HK-2 (cell line): ENCODE data around the gene STX5.
"Not testable (repeated sequence)": the region's sequence is repeated elsewhere in the genome, so short reads cannot be mapped to it uniquely, and the experiment has no call there.

Experiments used
- DNase-seq: peaks from one replicate; pipeline ENCODE4 v3.0.0-alpha.2; 2018; ENCODE audit not compliant: unreplicated experiment

STX5 gene

DNA sequence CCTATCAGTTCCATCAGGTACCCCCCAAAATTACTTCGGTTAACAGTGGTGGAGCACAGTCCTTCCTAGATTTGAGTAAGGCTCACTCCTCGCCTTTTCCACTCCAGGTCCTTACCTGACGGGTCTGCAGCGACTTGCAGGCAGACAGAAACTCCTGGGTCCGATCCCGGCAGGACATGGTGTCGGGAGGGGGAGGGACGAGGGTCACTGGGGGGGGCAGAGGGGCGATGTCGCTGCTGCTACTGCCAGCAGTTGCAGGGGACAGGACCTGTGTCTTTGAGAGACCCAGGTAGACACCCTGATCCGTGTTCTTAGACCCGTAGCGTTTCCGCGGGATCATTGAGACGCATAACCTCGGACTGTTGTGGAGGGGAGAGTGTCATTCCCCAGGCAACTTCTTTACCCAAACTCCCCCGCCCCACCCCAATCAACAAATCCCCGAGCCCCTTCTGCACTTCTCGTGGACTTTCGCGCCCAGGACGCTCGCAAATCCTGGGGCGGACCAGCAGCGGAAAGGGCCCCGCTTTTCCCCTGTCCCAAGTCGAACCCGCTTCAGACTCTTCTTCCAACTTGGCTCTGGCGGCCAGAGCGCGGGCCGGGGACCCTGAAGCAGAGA is 839 bp downstream of the STX5 start:
- no peak for DNase-seq

DNA sequence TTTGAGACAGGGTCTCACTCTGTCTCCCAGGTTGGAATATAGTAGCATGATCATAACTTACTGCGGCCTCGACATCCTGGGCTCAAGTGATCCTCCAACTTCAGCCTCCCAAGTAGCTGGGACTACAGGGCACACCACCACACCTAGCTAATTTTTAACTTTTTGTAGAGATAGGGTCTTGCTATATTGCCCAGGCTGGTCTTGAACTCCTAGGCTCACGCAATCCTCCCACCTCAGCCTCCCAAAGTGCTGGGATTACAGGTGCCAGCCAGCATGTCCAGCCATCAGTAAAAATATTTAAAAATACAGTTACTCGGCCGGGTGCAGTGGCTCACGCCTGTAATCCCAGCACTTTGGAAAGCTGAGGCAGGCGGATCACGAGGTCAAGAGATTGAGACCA is 3.7 kb downstream of the STX5 start:
- DNase-seq, result not testable (repeated sequence)

DNA sequence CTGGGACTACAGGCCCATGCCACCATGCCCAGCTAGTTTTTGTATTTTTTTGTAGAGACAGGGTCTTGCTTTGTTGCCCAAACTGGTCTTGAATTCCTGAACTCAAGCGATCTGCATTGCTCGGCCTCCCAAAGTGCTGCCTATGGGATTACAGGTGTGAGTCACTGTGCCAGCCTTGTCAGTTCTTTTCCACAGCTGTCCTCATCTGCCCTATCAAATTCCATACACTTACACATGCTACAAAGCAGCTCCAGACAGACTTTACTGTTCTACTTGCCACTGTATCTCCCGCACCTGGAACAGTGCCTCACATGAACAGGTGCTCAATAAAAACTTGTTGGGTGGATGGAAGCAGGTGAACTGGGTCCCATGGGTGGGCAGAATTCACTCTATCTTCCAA is 8.2 kb downstream of the STX5 start:
- DNase-seq, result no peak

DNA sequence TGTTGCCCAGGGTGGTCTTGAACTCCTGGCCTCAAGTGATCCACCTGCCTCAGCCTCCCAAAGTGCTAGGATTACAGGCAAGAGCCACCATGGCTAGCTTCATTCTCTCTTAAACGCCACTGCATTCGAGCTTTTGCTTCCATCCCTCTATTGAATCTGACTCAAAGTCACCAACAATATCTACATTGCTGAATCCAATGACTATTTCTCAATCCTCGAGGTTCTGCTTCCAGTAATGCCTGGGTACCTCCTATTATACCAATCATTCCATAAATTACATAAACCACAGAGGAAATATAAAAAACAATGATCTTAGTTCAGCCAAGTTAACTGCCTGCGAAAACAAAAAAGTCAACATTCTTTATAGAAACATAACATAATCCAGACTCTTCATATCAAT is 14.7 kb downstream of the STX5 start:
- no peak for DNase-seq

DNA sequence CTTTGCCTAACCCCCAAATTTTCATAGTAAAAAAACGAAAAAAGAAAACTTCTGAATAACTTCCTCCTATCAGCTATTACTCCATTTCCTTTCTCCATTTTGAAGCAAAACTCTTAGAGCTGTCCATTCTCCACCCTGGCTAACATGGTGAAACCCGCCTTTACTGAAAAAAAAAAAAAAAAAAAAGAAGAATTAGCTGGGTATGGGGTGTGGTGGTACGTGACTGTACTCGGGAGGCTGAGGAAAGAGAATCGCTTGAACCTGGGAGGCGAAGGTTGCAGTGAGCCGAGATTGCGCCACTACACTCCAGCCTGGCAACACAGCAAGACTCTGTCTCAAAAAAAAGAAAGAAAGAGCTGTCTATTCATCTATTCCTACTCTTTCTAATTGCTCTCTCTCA is 15.3 kb downstream of the STX5 start:
- DNase-seq, result no peak

DNA sequence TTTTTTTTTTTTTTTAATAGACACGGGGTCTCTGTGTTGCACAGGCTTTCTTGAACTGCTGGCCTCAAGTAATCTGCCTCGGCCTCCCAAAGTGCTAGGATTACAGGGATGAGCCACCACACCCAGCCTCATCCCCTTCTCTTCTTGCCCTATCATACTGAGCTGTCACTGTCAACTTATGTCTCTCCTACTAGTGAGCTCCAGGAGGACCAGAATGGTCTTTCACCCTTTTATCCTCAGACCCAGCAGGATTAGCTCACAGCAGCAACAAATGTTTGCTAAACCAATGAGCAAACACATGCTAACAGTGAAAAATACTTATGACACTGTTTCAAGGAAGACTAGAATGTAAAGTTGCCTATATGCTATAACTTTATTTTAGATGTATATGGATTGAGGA is 20.2 kb downstream of the STX5 start:
- no peak for DNase-seq

DNA sequence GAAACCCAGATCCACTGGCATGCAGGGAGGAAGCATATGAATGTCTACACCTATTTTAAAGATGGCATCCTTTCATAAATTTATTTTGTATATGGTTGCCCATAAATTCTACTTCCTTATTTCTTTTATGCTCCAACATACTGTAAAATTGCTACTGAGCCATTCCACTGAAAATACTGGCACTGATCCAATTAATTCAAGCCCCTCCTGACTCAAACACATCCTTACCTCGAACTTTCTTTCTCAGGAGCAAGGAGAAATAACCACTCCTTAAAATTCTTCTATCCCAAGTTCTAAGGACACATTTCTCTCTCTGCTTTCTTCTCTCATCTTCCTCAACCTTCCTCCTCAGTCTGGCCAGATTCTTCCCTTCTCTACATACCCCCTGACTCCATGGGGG is 21.1 kb downstream of the STX5 start:
- no peak for DNase-seq

DNA sequence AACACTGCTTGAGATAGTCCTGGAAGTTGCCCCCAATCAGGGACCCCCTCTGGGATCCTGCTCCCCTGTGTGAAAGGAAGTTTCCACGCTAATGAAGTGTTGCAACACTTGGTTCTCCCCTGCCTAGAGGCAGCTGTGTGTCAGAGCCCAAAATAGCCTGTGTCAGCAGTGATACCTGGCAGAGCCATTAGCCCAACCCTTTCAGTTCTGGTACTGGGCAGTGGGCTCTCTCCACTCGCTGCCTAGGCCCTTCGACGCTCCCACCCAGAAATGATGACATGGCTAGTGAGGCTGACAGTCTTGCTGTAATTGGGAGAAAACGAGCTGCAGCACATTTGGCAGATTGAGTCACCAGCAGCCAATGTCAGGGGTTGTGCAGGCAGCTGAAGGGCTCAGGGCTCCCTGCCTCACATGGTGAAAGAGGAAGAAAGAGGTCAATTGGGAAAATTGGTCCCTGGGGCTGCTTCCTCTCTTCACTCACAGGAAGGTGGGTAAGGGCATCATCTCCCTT is 25.2 kb downstream of the STX5 start:
- DNase-seq, result no peak

DNA sequence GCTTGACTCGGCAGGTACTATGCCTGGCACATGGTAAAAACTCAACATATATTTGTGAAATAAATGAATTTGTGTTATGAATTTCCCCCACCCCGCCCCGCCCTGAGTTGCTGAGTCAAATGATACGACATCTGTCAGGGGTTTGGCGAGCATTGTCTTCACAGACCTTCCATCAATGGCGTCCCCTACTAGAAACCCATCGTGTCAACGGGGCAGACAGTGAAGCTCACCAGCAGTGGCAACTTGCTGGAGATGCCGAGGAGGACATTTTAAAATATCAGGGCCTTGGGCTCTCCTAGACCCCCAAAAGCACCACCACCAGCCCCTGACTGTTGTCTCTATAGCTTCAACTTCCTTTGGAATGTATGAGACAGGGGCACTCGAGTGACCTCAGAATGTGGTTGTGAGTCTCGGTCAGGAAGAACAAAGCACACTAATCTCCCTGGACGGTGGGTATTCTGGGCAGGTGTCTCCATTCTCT is 25.9 kb downstream of the STX5 start:
- DNase-seq, result peak; percentile 13

DNA sequence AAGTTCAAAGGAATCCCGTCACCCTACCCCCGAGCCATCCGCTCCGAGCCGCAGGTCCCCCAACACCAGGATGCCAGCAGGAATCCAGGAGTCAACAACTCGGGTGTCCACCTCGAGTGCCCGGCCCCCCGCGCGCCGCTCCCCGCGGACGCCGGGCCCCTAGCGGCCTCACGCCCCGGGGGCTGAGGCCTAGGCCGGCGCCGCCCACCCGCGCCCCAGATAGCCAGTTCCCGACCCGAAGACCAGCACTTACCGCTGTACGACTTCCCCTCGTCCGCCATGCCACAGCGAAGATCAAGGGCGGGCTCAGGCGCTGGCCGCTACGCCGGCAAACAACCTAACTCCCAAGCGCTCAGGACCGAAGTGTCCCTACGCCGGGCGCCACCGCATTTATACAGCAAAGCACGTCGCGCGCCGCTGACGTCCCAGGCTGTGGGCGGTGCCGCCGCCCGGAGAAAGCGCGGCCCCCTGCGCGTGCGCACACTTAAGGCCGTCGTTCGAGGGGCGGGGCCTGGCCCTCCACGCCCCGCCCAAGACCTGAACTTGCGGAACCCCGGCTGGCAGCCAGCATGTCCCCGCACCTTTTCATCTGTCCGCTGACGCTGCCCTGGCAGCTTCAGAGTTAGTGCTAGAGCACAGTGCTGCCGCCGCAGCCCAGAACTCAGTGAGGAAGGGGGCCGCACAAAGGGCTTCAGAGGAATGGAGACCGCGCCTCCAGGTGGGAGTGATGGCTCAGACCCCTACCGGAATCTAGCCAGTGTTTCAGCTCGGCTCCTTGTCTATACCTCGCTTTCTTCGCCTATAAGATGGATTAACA is 26.6 kb downstream of the STX5 start, which contains the start of gene NXF1:
Gene NXF1, minus strand, starts transcription at position 365 of the 817 bp plus-strand sequence. Its CDS starts 84 bp downstream, at position 281.
- peak; percentile 92 for DNase-seq

DNA sequence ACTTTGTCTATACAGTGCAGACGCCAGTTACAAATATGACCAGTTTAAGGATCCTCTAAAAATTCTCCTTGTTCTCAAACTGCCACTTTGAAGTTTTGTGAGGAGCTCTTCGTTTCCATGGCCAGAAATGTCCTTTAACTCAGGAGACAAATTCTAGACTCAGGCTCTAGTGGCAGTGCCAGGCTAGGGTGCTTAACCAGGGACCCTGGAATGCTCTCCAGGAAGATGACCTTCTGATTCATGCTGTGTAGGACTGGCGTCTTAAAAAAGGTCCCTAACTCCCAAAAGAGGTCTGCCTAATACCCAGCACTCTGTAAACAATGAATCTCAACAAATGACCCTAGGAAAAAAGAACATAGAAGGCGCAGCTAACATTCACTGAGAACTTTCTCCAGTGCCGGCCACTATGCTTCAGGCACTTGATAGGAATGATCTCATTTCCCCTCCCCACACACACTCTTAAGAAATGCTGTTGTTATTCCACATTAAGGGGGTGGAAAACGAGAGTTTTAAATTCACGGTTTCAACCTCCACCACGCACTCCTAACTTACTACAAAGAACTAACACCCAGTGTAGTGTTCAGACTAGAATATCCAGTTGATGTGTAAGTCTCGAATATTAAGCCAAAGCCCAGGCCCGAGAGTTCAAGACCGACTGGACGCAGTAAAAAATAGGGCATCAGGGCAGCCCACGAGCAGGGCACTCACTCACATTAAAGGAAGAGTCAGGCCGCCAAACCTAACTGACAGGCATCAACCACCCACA is 27.4 kb downstream of the STX5 start:
- DNase-seq, result peak; percentile 12

DNA sequence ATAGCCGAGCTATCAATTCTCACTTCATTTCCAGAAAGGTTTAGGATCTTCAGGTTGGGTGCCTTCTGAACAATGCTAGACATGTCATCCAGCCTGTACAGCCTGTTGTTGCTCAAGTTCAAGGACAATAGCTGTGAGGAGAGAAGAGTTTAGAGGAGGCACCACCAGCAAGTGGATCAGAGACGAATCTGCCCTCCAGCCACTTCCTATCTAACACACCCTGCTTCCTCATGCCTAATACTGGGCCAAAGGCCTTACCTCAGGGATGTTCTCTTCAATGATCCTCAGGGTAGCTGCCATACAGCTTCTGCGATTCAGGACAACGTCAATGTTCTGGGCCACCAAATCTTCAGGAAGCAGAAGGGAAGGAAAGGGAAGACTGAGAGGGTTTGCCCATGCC is 30.8 kb downstream of the STX5 start:
- DNase-seq, result no peak

DNA sequence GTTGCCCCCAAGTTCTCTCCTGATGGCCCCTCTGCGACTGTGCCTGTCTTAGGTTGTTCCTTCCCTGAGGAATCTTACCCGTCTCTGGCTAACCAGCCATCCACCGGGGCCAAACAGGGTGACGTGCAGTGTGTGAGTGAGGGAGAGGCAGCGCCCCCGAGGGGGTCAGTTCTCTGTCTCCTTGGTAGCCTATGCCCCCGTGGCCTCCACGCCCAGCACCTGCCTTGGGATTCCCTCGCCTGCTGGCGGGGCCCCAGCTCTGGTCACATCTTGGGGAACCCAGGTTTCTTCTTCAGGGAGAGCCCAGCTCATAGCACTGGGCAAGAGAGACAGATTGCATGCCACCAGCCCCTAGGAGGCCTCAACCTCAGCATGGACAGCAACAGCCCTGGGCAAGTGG is 32.4 kb downstream of the STX5 start:
- DNase-seq, result no peak

DNA sequence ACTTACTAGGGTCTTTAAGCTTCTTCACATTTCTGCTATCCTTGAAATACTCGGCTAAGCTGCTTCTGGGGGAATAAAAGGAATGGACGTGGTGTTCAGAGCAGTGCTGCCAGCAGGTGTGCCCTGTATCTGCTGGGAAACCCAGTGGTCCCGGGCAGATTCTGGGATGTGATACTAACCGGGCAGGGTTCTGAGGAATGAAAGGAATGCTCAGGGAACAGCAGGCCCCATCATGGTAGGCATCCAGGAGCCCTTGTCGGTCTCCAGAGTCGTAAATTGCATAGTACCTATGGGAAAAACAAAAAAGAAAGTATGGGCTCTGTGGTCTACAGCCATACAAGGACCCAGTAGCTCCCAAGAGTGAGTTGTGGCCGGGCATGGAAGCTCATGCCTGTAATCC is 35.6 kb downstream of the STX5 start:
- no peak for DNase-seq

DNA sequence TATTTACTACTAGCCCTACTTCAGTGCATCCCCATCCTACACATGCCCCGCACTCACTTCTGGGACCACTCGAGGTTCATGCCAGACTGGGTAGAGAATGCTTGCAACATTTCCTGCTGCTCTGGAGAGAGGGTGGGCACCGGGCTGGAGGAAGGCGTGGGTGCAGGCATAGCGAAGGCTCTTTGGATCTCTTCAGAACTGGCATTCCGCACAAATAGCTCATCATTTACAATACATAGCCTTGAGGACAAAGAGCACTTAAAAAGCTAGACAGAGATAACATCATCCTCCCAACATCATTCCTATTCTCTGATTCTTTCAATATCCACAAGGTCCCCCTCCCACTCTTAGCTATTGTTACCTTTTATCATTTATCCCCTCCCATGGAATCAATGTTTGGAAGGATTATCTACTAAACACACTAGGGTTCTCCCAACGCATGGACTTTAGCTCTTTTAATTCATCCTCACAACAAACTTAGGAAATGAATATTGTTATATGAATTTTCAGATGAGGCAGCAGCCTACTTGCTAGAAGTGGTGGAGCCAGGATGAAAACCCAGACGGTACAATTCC is 37.6 kb downstream of the STX5 start:
- no peak for DNase-seq

DNA sequence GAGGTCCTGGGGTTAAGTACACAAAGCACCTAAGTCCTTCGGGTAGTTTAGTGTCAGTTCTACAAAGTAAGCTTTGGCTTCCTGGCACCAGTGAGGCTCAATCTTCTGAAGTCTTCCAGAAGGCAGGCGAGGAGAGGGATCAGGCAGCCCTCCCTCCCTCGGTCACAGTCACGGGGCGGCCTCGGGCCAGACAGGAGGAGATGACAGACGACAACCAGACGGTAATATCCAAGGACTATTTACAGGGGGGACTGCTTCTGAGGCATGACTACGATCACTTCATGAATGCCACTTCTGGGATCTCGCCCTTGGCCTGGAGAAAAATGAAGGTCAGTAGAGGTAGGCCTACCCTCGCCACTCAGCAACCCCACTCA is 39.7 kb downstream of the STX5 start:
- DNase-seq, result no peak

DNA sequence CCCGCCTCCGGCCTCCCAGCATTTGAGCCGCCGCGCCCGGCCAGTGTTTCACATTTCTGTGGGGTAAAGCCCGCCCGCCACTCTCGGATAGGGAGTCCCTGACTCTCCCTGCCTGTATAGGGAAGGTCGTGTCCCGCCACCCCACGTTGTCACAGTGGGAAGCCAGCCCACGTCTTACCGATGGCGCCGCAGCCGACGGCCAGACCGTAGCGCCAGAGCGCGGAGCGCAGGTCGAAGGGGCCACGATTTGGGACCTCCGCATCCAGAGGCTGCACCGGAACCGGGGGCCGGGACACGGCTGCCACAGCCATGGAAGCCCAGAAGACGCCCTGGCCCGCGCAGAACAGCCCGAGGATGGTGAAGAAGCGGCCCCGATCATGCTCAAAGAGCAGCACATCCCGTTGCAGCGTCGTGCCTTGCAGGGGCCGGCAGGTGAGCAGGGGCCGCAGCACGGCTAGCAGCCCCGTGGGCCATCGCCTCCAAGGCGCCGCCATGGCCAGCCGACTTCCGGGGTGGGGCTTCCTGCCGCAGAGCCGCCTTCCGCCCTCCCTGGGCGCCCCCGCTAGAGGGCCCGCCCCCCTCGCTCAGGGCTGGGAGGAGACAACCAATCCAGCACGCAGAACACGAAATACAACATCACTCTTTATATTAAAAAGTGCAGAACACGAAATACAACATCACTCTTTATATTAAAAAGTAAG is 40.2 kb downstream of the STX5 start, which contains the start of gene TMEM223:
Gene TMEM223, minus strand, starts transcription at position 506 of the 701 bp plus-strand sequence. Its CDS starts 12 bp downstream, at position 494.
- peak; percentile 80 for DNase-seq

DNA sequence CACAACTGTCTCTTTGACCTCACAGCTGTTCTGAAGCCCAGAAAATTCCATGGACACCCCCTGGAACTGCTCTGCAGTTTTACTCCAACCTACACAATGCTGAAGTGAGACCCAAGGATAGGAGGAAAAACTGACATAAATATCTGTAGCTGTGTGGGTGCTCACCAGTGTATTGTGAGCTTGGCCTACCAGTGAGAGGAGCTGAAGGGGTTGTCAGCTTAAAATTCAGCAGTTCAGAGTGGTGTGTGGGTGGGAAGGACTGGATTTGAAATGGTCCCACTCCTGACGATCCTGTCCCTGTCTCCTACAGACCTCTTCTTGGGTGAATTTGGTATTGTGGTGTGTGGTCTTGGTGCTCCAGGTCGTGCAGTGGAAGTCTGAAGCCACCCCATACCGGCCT is 42.3 kb downstream of the STX5 start:
- DNase-seq, result no peak

DNA sequence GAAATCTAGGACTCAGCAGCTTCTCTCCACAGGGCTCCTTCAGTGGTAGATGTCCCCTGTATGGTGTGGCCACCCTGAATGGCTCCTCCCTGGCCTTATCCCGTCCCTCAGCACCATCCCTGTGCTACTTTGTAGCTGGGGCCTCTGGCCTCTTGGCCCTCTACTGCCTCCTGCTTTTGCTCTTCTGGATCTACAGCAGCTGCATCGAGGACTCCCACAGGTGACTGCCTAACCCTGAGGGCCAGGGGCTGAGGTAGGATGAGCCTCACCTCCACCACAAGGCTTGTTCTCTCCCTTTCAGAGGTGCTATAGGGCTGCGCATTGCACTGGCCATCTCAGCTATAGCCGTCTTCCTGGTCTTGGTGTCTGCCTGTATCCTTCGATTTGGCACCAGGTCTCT is 42.9 kb downstream of the STX5 start:
- DNase-seq, result no peak

DNA sequence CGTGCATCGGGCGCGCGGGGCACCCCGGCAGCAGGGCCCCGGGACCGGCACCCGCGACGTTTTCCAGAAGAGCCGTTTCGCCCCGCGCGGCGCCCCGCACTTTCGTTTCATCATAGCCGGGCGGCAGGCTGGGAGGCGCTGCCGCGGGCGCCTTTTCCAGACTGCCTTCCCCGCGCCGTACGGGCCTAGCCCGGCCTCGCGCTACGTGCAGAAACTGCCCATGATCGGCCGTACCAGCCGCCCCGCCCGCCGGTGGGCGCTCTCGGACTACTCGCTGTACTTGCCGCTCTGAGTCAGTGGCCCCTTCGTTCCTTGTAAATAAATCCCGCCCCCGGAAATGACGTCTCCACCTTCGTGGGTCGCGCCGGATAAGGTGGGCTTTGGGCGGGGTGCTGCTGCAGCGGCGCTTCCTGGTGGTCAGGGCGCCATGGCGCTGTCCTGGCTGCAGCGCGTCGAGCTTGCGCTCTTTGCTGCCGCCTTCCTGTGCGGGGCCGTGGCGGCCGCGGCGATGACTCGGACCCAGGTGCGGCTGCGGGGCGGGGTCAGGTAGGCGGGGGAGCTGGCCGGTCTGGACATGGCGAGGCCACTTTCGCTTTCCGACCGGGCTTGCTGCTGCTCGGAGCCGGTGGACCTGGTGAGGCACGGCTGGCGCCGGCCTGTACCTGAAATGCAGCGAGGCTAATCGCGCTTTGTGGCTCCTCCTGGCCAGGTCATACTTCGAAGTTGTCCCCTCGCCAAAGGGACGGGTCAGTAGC is 44.7 kb downstream of the STX5 start, which contains the start of gene TMEM179B:
Gene TMEM179B, plus strand, starts transcription at position 398 of the 755 bp plus-strand sequence. Its CDS starts 30 bp downstream, at position 428.
- peak; percentile 96 for DNase-seq
